ENCODE data around the gene TMEM260.
"Not testable (repeated sequence)": the region's sequence is repeated elsewhere in the genome, so short reads cannot be mapped to it uniquely, and the experiment has no call there.

Gene TMEM260

DNA sequence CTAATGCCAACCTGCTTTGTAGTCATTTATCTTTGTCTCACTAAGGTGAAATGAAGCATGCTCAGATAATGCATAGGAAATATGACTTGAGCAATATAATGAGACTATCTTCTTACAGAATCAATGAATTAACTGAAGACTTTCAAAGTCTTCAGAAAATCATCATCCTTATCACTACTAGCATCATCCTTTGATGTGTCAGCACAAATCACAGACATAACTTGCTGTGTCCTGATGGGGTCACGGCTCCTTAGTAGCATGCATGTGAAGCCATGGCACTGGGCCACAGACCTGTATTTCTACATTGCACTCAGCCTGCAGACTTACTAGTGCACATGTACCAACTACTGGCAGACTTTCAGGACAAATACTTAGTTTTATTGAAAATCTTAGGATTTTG, 18.9 kb downstream of the TMEM260 start:
- H4K20me1 ChIP-seq (ENCODE audit: insufficient read depth, low read length, poor library complexity, severe bottlenecking): no peaks in the 10 kb centered on the region
- H3K4me3 ChIP-seq (ENCODE audit: low read length, poor library complexity, severe bottlenecking): no peak overlapping the region
- no peak for TF ChIP-seq EZH2phosphoT487 (IDR thresholded peaks at IDR 0.05; ENCODE audit: borderline replicate concordance)
- TF ChIP-seq, protein P1, sequence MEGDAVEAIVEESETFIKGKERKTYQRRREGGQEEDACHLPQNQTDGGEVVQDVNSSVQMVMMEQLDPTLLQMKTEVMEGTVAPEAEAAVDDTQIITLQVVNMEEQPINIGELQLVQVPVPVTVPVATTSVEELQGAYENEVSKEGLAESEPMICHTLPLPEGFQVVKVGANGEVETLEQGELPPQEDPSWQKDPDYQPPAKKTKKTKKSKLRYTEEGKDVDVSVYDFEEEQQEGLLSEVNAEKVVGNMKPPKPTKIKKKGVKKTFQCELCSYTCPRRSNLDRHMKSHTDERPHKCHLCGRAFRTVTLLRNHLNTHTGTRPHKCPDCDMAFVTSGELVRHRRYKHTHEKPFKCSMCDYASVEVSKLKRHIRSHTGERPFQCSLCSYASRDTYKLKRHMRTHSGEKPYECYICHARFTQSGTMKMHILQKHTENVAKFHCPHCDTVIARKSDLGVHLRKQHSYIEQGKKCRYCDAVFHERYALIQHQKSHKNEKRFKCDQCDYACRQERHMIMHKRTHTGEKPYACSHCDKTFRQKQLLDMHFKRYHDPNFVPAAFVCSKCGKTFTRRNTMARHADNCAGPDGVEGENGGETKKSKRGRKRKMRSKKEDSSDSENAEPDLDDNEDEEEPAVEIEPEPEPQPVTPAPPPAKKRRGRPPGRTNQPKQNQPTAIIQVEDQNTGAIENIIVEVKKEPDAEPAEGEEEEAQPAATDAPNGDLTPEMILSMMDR (conservative IDR thresholded peaks at IDR 0.05; ENCODE audit: low read length): no peak
- no peaks in the 10 kb centered on the region for H3K9me3 ChIP-seq (ENCODE audit: insufficient read depth, low read depth, low read length)
- no peaks in the 10 kb centered on the region for H3K4me1 ChIP-seq (ENCODE audit: insufficient read depth, low read length, poor library complexity, severe bottlenecking)
- H3K9me2 ChIP-seq (replicated peaks; ENCODE audit: low read depth, low read length): no peaks in the 10 kb centered on the region
- H2AFZ ChIP-seq (ENCODE audit: low read length): no peak overlapping the region
- no peaks in the 10 kb centered on the region for H3K27me3 ChIP-seq (ENCODE audit: insufficient read depth, low read length, poor library complexity, severe bottlenecking)
- no peak overlapping the region for H3K4me2 ChIP-seq (ENCODE audit: low read depth, low read length, poor library complexity, severe bottlenecking)
- peaks cover 5% of the 10 kb centered on the region; the same call in 1 of the 2 replicates for H3K36me3 ChIP-seq (ENCODE audit: insufficient read depth, low read length)
- H3K9ac ChIP-seq (ENCODE audit: low read depth, low read length, poor library complexity, severe bottlenecking): no peak overlapping the region
- no peaks in the 10 kb centered on the region for H3K79me2 ChIP-seq (ENCODE audit: insufficient read depth, low read length)
- H3F3A ChIP-seq (ENCODE audit: low read depth): no peaks in the 10 kb centered on the region

GRCh38 chr14:56603648-56604047, 24.1 kb downstream of the TMEM260 start:
- H3K4me3 ChIP-seq (ENCODE audit: low read length, poor library complexity, severe bottlenecking): no peak overlapping the region
- H3K79me2 ChIP-seq (ENCODE audit: insufficient read depth, low read length): no peaks in the 10 kb centered on the region
- H3K9me2 ChIP-seq (replicated peaks; ENCODE audit: low read depth, low read length): no peaks in the 10 kb centered on the region
- H3K36me3 ChIP-seq (ENCODE audit: insufficient read depth, low read length): peaks cover 6% of the 10 kb centered on the region; the same call in 1 of the 2 replicates
- no peak for TF ChIP-seq EZH2phosphoT487 (IDR thresholded peaks at IDR 0.05; ENCODE audit: borderline replicate concordance)
- TF ChIP-seq, protein P1 (conservative IDR thresholded peaks at IDR 0.05; ENCODE audit: low read length): no peak
- H3F3A ChIP-seq (ENCODE audit: low read depth): no peaks in the 10 kb centered on the region
- no peaks in the 10 kb centered on the region for H3K27me3 ChIP-seq (ENCODE audit: insufficient read depth, low read length, poor library complexity, severe bottlenecking)
- H4K20me1 ChIP-seq (ENCODE audit: insufficient read depth, low read length, poor library complexity, severe bottlenecking): no peaks in the 10 kb centered on the region
- H3K4me1 ChIP-seq (ENCODE audit: insufficient read depth, low read length, poor library complexity, severe bottlenecking): peaks cover 6% of the 10 kb centered on the region
- no peak overlapping the region for H3K9ac ChIP-seq (ENCODE audit: low read depth, low read length, poor library complexity, severe bottlenecking)
- no peaks in the 10 kb centered on the region for H3K9me3 ChIP-seq (ENCODE audit: insufficient read depth, low read depth, low read length)
- no peak overlapping the region for H2AFZ ChIP-seq (ENCODE audit: low read length)
- H3K4me2 ChIP-seq (ENCODE audit: low read depth, low read length, poor library complexity, severe bottlenecking): no peak overlapping the region

DNA sequence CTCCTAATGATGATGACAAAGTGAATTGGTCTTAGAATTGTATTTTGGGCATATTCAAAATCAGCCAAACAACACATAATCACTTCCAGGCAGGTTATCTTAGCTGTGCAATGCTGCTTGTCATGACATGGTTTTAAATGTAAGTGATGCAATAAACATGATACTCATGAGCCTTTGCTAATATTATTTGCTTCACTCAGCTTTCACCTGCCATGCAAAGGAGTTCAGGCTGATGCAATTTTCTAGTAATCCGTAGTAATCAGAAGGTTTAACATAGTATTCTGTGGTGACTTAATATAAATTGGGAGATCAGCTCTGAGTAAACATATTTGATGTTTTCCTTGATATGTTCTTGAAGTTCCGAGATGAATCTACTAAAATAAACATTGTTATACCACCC, 29.1 kb downstream of the TMEM260 start:
- Histone ChIP-seq H3K9me3 (ENCODE audit: insufficient read depth, low read depth, low read length) (no peaks in the 10 kb centered on the region), H3K4me2 (ENCODE audit: low read depth, low read length, poor library complexity, severe bottlenecking) (no peak overlapping the region), H3K36me3 (ENCODE audit: insufficient read depth, low read length) (peaks cover 22% of the 10 kb centered on the region), H2AFZ (ENCODE audit: low read length) (no peak overlapping the region), H3K4me3 (ENCODE audit: low read length, poor library complexity, severe bottlenecking) (no peak overlapping the region), H3K4me1 (ENCODE audit: insufficient read depth, low read length, poor library complexity, severe bottlenecking) (peaks cover 6% of the 10 kb centered on the region), H4K20me1 (ENCODE audit: insufficient read depth, low read length, poor library complexity, severe bottlenecking) (no peaks in the 10 kb centered on the region), H3K79me2 (ENCODE audit: insufficient read depth, low read length) (no peaks in the 10 kb centered on the region), H3K27me3 (ENCODE audit: insufficient read depth, low read length, poor library complexity, severe bottlenecking) (no peaks in the 10 kb centered on the region), H3K9me2 (replicated peaks; ENCODE audit: low read depth, low read length) (no peaks in the 10 kb centered on the region), H3K9ac (ENCODE audit: low read depth, low read length, poor library complexity, severe bottlenecking) (no peak overlapping the region), H3F3A (ENCODE audit: low read depth) (no peaks in the 10 kb centered on the region)
- TF ChIP-seq, protein P1 (conservative IDR thresholded peaks at IDR 0.05; ENCODE audit: low read length): no peak
- TF ChIP-seq EZH2phosphoT487 (IDR thresholded peaks at IDR 0.05; ENCODE audit: borderline replicate concordance): no peak

- H3K4me2 ChIP-seq (ENCODE audit: low read depth, low read length, poor library complexity, severe bottlenecking); H3F3A ChIP-seq (ENCODE audit: low read depth); H3K9me3 ChIP-seq (ENCODE audit: insufficient read depth, low read depth, low read length); H3K79me2 ChIP-seq (ENCODE audit: insufficient read depth, low read length); H3K27me3 ChIP-seq (ENCODE audit: insufficient read depth, low read length, poor library complexity, severe bottlenecking); H3K4me3 ChIP-seq (ENCODE audit: low read length, poor library complexity, severe bottlenecking); H3K4me1 ChIP-seq (ENCODE audit: insufficient read depth, low read length, poor library complexity, severe bottlenecking); H3K9ac ChIP-seq (ENCODE audit: low read depth, low read length, poor library complexity, severe bottlenecking); H4K20me1 ChIP-seq (ENCODE audit: insufficient read depth, low read length, poor library complexity, severe bottlenecking); H2AFZ ChIP-seq (ENCODE audit: low read length); H3K9me2 ChIP-seq (replicated peaks; ENCODE audit: low read depth, low read length): not testable (repeated sequence)
- H3K36me3 ChIP-seq (ENCODE audit: insufficient read depth, low read length): peaks cover 17% of the 10 kb centered on the region; the same call in 1 of the 2 replicates
Measured at GRCh38 chr14:56611663-56612062, 32.1 kb downstream of the TMEM260 start.
